ENCODE results near the gene RMRP. TPM values are rescaled to one million over a fixed set of nuclear protein-coding genes. Genes with fewer than 3 reads are reported as not detected.

Gene RMRP
- total RNA-seq, 4 donors from 2014 or later = 115 to 715 (median 367) TPM

DNA sequence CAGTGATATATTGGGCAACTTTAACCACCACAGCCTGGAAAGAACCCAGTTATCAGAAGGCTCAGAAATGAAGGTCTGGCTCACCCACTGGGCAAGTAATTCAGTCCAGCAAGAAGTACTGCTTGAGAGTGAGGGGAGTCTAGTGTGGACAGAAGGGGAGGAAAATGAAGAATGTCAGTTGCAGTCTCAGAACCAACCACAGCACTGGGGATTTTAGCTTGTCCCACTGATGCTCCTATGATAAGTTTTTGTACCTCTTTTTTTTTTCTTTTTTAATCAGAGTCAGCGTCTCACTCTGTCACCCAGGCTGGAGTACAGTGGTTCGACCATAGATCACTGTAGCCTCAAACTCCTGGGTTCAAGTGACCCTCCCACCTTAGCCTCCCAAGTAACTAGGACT lies 30.2 kb downstream of the RMRP start:
- Histone ChIP-seq H3K4me1 (no peaks in the 10 kb centered on the region), H3K4me3 (no peak overlapping the region), H3K9me3 (no peaks in the 10 kb centered on the region), H3K27ac (no peak overlapping the region), H3K36me3 (no peaks in the 10 kb centered on the region), H3K27me3 (no peaks in the 10 kb centered on the region)
- ATAC-seq = no peak
- no peak for TF ChIP-seq POLR2A (IDR thresholded peaks at IDR 0.05)
- TF ChIP-seq, protein P1, sequence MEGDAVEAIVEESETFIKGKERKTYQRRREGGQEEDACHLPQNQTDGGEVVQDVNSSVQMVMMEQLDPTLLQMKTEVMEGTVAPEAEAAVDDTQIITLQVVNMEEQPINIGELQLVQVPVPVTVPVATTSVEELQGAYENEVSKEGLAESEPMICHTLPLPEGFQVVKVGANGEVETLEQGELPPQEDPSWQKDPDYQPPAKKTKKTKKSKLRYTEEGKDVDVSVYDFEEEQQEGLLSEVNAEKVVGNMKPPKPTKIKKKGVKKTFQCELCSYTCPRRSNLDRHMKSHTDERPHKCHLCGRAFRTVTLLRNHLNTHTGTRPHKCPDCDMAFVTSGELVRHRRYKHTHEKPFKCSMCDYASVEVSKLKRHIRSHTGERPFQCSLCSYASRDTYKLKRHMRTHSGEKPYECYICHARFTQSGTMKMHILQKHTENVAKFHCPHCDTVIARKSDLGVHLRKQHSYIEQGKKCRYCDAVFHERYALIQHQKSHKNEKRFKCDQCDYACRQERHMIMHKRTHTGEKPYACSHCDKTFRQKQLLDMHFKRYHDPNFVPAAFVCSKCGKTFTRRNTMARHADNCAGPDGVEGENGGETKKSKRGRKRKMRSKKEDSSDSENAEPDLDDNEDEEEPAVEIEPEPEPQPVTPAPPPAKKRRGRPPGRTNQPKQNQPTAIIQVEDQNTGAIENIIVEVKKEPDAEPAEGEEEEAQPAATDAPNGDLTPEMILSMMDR (IDR thresholded peaks at IDR 0.05 in 4 of 5, conservative IDR thresholded peaks at IDR 0.05 in 1 of 5) = no peak
- intact Hi-C loops (cut with DNase I; ENCODE audit: low total_unique reads) = no loop called here
- in situ Hi-C loops (cut with MboI; ENCODE audit: low sequenced_read_pairs in 4 of 4) = no loop called here
- DNase-seq = no peak

DNA sequence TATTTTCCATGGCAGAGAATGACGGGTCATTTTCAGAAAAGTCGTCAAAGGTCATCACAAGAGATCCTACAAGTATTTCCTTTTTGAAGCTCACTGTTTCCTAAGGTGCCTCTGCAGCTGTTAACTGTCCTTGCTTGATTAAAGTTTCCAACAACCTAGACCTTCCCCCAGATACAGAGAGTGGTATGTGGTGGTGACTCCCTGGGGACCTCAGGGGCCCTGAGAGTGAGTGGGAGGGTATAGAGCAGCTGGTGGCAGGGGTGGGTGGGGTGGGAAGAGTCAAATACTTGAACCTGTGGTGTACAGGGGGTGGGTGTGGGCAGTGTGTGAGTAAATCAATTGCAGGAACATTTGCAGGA lies 38.0 kb downstream of the RMRP start:
- no peak overlapping the region for H3K4me3 ChIP-seq
- H3K27ac ChIP-seq = no peak overlapping the region
- intact Hi-C loops (cut with DNase I; ENCODE audit: low total_unique reads) = no loop called here
- H3K27me3 ChIP-seq = peaks cover 6 to 17% (median 10%) of the 10 kb centered on the region in 3 donors
- TF ChIP-seq, protein P1 (IDR thresholded peaks at IDR 0.05 in 4 of 5, conservative IDR thresholded peaks at IDR 0.05 in 1 of 5) = no peak
- no peak for TF ChIP-seq POLR2A (IDR thresholded peaks at IDR 0.05)
- in situ Hi-C loops (cut with MboI; ENCODE audit: low sequenced_read_pairs in 4 of 4) = no loop called here
- no peak for DNase-seq
- H3K36me3 ChIP-seq = no peaks in the 10 kb centered on the region
- H3K4me1 ChIP-seq = peaks cover 0 to 4% of the 10 kb centered on the region in 2 donors
- H3K9me3 ChIP-seq = no peaks in the 10 kb centered on the region
- ATAC-seq = no peak

DNA sequence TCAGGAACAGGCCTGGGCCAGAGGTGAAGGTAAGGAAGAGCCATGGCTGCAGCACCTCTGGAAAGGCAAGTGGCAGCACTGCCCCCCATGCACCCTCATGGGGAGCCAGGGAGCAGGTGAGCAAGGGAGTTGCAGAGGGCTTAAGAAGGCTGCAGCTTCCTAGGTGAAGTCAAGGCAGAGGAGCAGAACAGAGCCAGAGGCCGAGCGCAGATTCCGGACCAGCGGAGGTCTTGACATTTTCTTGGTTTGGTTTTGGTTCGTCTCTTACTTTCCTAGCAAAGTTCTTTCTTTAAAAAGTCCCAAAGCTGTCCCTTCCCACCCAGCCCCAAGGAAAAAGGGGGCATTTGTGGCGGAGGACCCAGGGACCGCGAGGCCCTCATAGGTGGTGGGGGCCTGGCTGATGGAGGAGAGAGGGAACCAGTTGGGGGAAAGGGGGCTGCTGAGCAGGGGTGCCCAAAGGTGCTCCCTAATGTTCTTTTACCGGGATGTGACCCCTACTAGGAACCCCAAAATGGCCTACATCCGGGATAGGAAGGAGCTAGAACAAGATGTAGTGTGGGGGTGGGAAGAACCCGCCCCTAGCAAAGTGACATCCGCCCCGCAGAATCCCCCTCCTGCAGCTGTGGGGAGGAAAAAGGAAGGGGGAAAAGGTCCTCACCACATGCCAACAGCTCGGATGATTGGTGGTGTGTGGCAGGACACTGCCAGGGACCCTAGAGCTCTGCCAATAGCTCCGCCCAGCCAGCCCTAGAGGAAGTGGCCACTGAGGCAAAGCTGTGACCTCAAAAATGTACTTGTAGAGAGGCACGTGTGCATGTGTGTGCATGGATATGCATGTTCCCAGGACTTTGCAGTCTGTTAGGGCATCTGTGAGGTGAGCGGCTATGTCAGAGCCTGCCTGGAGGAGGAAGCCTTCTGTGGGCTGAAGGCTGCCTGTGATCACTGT lies 38.7 kb downstream of the RMRP start:
- in situ Hi-C loops (cut with MboI; ENCODE audit: low sequenced_read_pairs in 4 of 4) (no loop called here), intact Hi-C loops (cut with DNase I; ENCODE audit: low total_unique reads) (no loop called here)
- ATAC-seq = no peak
- TF ChIP-seq POLR2A (IDR thresholded peaks at IDR 0.05) = no peak
- peak in 1 of 2 donors; percentile 31 for DNase-seq
- no peaks in the 10 kb centered on the region for H3K9me3 ChIP-seq
- H3K4me3 ChIP-seq = no peak overlapping the region
- H3K27ac ChIP-seq = no peak overlapping the region
- H3K36me3 ChIP-seq = no peaks in the 10 kb centered on the region
- H3K4me1 ChIP-seq = peaks cover 0 to 4% of the 10 kb centered on the region in 2 donors
- H3K27me3 ChIP-seq = peaks cover 6 to 17% (median 10%) of the 10 kb centered on the region in 3 donors

- intact Hi-C loops (cut with DNase I; ENCODE audit: low total_unique reads) = no loop called here
- no peaks in the 10 kb centered on the region for H3K9me3 ChIP-seq
- peaks cover 0 to 4% of the 10 kb centered on the region in 2 donors for H3K4me1 ChIP-seq
- in situ Hi-C loops (cut with MboI; ENCODE audit: low sequenced_read_pairs in 4 of 4) = no loop called here
- H3K36me3 ChIP-seq = no peaks in the 10 kb centered on the region
- TF ChIP-seq, protein P1 (IDR thresholded peaks at IDR 0.05 in 4 of 5, conservative IDR thresholded peaks at IDR 0.05 in 1 of 5) = no peak
- TF ChIP-seq POLR2A (IDR thresholded peaks at IDR 0.05) = no peak
- H3K4me3 ChIP-seq = peak within 1 kb of the TSS; percentile 34 to 46 (median 46)
- DNase-seq (no peak), ATAC-seq (no peak)
- H3K27ac ChIP-seq = no peak within 1 kb of the TSS
- H3K27me3 ChIP-seq = peaks cover 6 to 17% (median 10%) of the 10 kb centered on the region in 3 donors
Measured at GRCh38 chr9:35618325-35618727, 39.5 kb downstream of the RMRP start, which contains the start of gene CD72. Gene CD72 (minus strand): TSS chr9:35618413. CDS start chr9:35618303, 110 bp downstream.

GRCh38 chr9:35617548-35617947 lies 40.3 kb downstream of the RMRP start:
- Histone ChIP-seq H3K27me3 (peaks cover 6 to 17% (median 10%) of the 10 kb centered on the region in 3 donors), H3K4me1 (peaks cover 0 to 4% of the 10 kb centered on the region in 2 donors), H3K9me3 (no peaks in the 10 kb centered on the region), H3K4me3 (peak overlapping the region in 3 of 4 donors; percentile 46), H3K27ac (no peak overlapping the region), H3K36me3 (no peaks in the 10 kb centered on the region)
- DNase-seq (no peak), ATAC-seq (no peak)
- intact Hi-C loops (cut with DNase I; ENCODE audit: low total_unique reads) = no loop called here
- TF ChIP-seq, protein P1 (IDR thresholded peaks at IDR 0.05 in 4 of 5, conservative IDR thresholded peaks at IDR 0.05 in 1 of 5) = no peak
- TF ChIP-seq POLR2A (IDR thresholded peaks at IDR 0.05) = no peak
- in situ Hi-C loops (cut with MboI; ENCODE audit: low sequenced_read_pairs in 4 of 4) = no loop called here
